ENCODE results near the gene RPL28. TPM values are rescaled to one million over a fixed set of nuclear protein-coding genes. Genes with fewer than 3 reads are reported as not detected.

The RPL28 gene
- total and polyA plus RNA-seq, 10 donors = 581 to 4,833 (median 1,526) TPM

DNA sequence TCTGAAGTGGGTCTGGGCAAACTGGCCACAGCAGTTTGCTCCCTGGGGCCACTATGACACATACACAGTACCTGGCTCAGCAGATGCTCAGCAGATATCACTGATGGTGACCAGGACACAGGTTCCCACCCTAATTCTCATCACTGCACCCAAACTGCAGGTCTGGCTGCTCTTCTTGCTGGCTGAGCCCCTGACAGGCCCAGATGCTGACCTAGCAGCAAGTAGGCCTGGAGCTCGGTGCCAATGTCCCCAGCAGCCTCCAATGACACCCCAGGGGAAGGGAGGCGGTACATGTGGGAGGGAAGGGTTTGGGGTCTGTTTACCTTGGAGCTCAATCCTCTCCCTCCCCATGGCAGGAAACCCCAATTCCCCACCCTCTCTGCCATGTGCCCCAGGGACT lies 16.8 kb downstream of the RPL28 start:
- TF ChIP-seq, protein P1, sequence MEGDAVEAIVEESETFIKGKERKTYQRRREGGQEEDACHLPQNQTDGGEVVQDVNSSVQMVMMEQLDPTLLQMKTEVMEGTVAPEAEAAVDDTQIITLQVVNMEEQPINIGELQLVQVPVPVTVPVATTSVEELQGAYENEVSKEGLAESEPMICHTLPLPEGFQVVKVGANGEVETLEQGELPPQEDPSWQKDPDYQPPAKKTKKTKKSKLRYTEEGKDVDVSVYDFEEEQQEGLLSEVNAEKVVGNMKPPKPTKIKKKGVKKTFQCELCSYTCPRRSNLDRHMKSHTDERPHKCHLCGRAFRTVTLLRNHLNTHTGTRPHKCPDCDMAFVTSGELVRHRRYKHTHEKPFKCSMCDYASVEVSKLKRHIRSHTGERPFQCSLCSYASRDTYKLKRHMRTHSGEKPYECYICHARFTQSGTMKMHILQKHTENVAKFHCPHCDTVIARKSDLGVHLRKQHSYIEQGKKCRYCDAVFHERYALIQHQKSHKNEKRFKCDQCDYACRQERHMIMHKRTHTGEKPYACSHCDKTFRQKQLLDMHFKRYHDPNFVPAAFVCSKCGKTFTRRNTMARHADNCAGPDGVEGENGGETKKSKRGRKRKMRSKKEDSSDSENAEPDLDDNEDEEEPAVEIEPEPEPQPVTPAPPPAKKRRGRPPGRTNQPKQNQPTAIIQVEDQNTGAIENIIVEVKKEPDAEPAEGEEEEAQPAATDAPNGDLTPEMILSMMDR (IDR thresholded peaks at IDR 0.05 in 8 of 11, conservative IDR thresholded peaks at IDR 0.05 in 3 of 11) = no peak
- TF ChIP-seq POLR2A (IDR thresholded peaks at IDR 0.05) = no peak
- TF ChIP-seq POLR2AphosphoS5 (IDR thresholded peaks at IDR 0.05) = no peak
- Histone ChIP-seq H3K9me3 (no peaks in the 10 kb centered on the region), H3K4me1 (peaks cover 7 to 65% (median 20%) of the 10 kb centered on the region in 6 donors), H3K36me3 (peaks cover 0 to 70% (median 41%) of the 10 kb centered on the region in 6 donors), H3K27me3 (replicated peaks in 1 of 7) (no peaks in the 10 kb centered on the region), H3K4me3 (no peak overlapping the region), H3K27ac (no peak overlapping the region)
- DNase-seq = no peak
- intact Hi-C loops (cut with DNase I; ENCODE audit: low total_unique reads) = no loop called here
- WGBS, 5 donors = 79 to 93% (median 92%) methylated on average over 2 of the region's 2 CpGs

DNA sequence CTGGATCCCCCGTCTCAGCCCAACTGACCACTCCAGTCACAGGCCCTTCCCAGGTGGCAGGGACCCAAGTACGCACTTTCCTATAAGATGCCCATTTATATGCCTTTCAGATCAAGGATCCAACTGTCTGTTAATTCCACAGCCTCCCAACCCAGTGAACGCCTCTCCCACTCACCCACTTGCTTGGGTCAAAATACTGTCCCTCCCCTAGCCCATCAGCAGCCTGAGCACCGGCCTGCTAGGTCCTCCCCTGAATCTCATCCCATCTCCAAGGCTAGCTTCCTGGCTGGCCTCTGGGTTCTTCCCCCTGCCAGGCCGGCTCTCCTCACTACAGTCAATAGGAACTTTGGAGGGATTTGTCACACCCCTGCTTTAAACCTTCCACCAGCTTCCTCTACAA lies 19.9 kb downstream of the RPL28 start:
- Histone ChIP-seq H3K36me3 (peaks cover 0 to 58% (median 36%) of the 10 kb centered on the region in 6 donors), H3K4me3 (no peak overlapping the region)

DNA sequence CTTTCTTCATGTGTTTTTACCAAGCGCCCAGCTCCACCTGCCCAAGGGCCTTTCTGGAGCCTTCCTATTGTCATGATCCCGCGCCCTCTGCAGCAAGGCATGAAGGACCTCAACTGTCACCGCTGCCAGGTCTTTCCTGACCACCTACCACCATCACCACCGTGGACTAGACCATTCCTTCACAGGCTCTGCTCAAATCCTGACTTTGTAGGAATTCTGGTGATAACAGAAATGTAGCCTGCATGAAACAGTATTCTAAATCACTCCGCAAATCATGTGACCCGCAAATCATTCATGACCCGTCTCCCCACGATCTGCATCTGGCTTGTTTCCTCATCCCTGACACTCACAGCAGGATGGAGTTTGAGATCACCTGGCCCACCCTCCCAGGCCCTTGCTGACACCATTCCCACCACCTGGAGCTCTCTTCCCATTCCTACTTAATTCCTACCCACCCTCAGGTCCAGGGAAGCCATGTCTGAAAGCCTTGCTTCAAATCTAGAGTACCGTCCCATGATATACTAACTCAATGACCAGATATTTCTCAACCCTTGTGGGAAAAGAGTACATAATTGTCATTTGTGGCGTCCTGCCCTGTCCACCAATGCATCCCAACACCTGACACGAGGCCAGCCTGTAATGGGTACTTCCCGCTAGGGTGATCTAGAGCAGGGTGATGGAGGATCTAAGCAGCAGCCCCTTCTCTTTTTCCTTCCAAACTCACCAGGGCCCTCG lies 20.5 kb downstream of the RPL28 start:
- H3K4me3 ChIP-seq = peak overlapping the region in 7 of 8 donors; percentile 63 to 93 (median 81)
- H3K36me3 ChIP-seq = peaks cover 0 to 52% (median 31%) of the 10 kb centered on the region in 6 donors
- no peak for DNase-seq
- peak overlapping the region in 1 of 8 donors; percentile 94 for H3K27ac ChIP-seq
- peaks cover 0 to 11% (median 0%) of the 10 kb centered on the region in 8 donors for H3K9me3 ChIP-seq
- H3K27me3 ChIP-seq (replicated peaks in 1 of 7) = no peaks in the 10 kb centered on the region
- intact Hi-C loops (cut with DNase I; ENCODE audit: low total_unique reads) = no loop called here
- peaks cover 7 to 53% (median 26%) of the 10 kb centered on the region in 6 donors for H3K4me1 ChIP-seq
- TF ChIP-seq POLR2AphosphoS5 (IDR thresholded peaks at IDR 0.05) (no peak), POLR2A (IDR thresholded peaks at IDR 0.05) (no peak)
- TF ChIP-seq, protein P1 (IDR thresholded peaks at IDR 0.05 in 8 of 11, conservative IDR thresholded peaks at IDR 0.05 in 3 of 11) = no peak
- 71 to 85% (median 78%) methylated on average over 14 of the region's 14 CpGs for WGBS, 5 donors

More for the DNA sequence above, 19.9 kb downstream of the RPL28 start:
- TF ChIP-seq POLR2A (IDR thresholded peaks at IDR 0.05) = no peak
- TF ChIP-seq POLR2AphosphoS5 (IDR thresholded peaks at IDR 0.05) = no peak
- TF ChIP-seq, protein P1 (IDR thresholded peaks at IDR 0.05 in 8 of 11, conservative IDR thresholded peaks at IDR 0.05 in 3 of 11) = no peak
- DNase-seq = no peak
- Histone ChIP-seq H3K27me3 (replicated peaks in 1 of 7) (no peaks in the 10 kb centered on the region), H3K9me3 (peaks cover 0 to 11% (median 0%) of the 10 kb centered on the region in 8 donors), H3K27ac (peak overlapping the region in 1 of 8 donors; percentile 7), H3K4me1 (peaks cover 7 to 53% (median 26%) of the 10 kb centered on the region in 6 donors)
- intact Hi-C loops (cut with DNase I; ENCODE audit: low total_unique reads) = no loop called here
- 82 to 86% (median 83%) methylated on average over 5 of the region's 5 CpGs for WGBS, 5 donors

DNA sequence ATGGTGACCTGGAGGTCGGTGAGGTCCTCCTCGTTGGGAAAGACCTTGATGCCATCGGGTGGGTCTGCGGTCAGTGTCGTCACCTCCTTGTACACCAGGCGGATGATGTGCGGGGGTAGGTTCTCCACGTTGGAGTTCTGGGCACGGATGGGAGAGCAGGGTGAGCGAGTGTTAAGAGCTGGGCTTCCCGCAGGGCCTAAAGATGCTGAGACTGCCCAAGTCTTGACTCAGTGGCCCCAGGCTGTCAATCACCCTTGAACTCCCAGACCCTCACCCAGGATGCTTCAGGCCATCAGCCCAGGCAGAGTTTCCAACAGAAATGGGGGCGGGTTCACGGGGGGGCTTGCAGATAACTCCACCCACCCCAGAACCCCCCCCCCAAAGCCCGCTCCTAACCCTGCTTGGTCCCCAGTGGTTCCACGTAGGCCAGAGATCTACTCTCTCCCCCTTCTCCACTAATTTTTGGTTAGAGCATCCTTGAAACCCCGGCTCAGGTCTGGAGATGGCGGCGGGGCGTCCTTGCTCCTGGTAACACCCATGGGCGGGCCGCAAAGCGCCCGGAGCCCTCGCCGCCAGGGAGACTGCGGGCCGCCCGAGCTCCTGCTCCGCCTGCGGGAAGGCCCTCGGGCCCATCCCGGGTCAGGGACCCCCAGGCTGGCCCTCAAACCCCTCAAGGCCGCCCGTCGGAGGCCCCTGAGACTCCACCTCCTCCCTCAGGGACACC lies 21.3 kb downstream of the RPL28 start:
- intact Hi-C loops (cut with DNase I; ENCODE audit: low total_unique reads) = no loop called here
- peak overlapping the region; percentile 63 to 93 (median 82) for H3K4me3 ChIP-seq
- no peak for DNase-seq
- H3K27me3 ChIP-seq (replicated peaks in 1 of 7) = no peaks in the 10 kb centered on the region
- TF ChIP-seq POLR2A (IDR thresholded peaks at IDR 0.05) = no peak
- TF ChIP-seq POLR2AphosphoS5 (IDR thresholded peaks at IDR 0.05) = no peak
- TF ChIP-seq, protein P1 (IDR thresholded peaks at IDR 0.05 in 8 of 11, conservative IDR thresholded peaks at IDR 0.05 in 3 of 11) = no peak
- H3K4me1 ChIP-seq = peaks cover 7 to 53% (median 26%) of the 10 kb centered on the region in 6 donors
- peaks cover 0 to 11% (median 0%) of the 10 kb centered on the region in 8 donors for H3K9me3 ChIP-seq
- peaks cover 0 to 44% (median 25%) of the 10 kb centered on the region in 6 donors for H3K36me3 ChIP-seq
- 8 to 13% (median 11%) methylated on average over 23 to 35 of the region's 35 CpGs for WGBS, 5 donors
- peak overlapping the region; percentile 93 to 99 (median 98) for H3K27ac ChIP-seq

Data from spleen (tissue), 11 donors.